B cell (primary cell): ENCODE results near the gene PRRT1. TPM values are rescaled to one million over a fixed set of nuclear protein-coding genes. Genes with fewer than 3 reads are reported as not detected.

Experiments used
- polyA plus RNA-seq: library from polyadenylated mRNA; depleted of rRNA; stranded (reverse); fragments of >200 nt; gene quantifications from 2 replicates; pipeline ENCODE4 v1.2.3, GENCODE V29; 2012
- small RNA-seq: library from RNA; depleted of rRNA; stranded (forward); fragments of <200 nt; gene quantifications from one replicate; pipeline ENCODE3, GENCODE V24; 2012; ENCODE audit warnings: low replicate concordance, low read depth; ENCODE audit not compliant: insufficient read length
- total RNA-seq, 2 donors: library from RNA; stranded (reverse); fragments of 120-200 nt in 1 of 2; gene quantifications; 1 replicate in 1 of 2; 2 replicates in 1 of 2; pipeline versions ENCODE4 v1.2.3 to v1.2.4, GENCODE V29; 2013 to 2022

Gene PRRT1
- total and polyA plus RNA-seq, 2 donors (not counting 1 experiment from before 2014, with no cell fraction given) = not detected

Small RNA genes lying within 50 kb of the gene (small RNA-seq; reads per million reads assigned to genes)
- not detected for gene AL662884.1
- not detected for gene MIR6833

Other genes starting within 250 kb of the PRRT1 start
- gene ZBTB12, start 249.9 kb downstream of the PRRT1 start, total RNA-seq = 8.1 and 8.9 TPM in 2 replicates
- gene ZBTB12, start 249.9 kb downstream of the PRRT1 start, polyA plus RNA-seq = 1.2 and 1.4 TPM in 2 replicates
- gene C2, start 224.2 kb downstream of the PRRT1 start, total RNA-seq = 1.3 and 3.4 TPM in 2 replicates
- gene C2, start 224.2 kb downstream of the PRRT1 start, polyA plus RNA-seq = 0.23 and 0.28 TPM in 2 replicates
- gene CFB, start 205.8 kb downstream of the PRRT1 start, total RNA-seq = not detected in 2 replicates
- gene CFB, start 205.8 kb downstream of the PRRT1 start, polyA plus RNA-seq = 0.09 TPM in 1 of 2 replicates, not detected in the other
- 48.6 and 53.7 TPM in 2 replicates for gene NELFE, start 193.0 kb downstream of the PRRT1 start, total RNA-seq
- gene NELFE, start 193.0 kb downstream of the PRRT1 start, polyA plus RNA-seq = 39.0 and 40.0 TPM in 2 replicates
- gene SKIC2, start 192.8 kb downstream of the PRRT1 start, total RNA-seq = 119 and 122 TPM in 2 replicates
- gene SKIC2, start 192.8 kb downstream of the PRRT1 start, polyA plus RNA-seq = 93.1 and 114 TPM in 2 replicates
- 33.9 and 36.1 TPM in 2 replicates for gene DXO, start 179.8 kb downstream of the PRRT1 start, total RNA-seq
- 139 and 150 TPM in 2 replicates for gene DXO, start 179.8 kb downstream of the PRRT1 start, polyA plus RNA-seq
- gene C4A, start 169.9 kb downstream of the PRRT1 start, total RNA-seq = 10.5 and 11.1 TPM in 2 replicates
- 9.0 and 9.9 TPM in 2 replicates for gene C4A, start 169.9 kb downstream of the PRRT1 start, polyA plus RNA-seq
- 3.8 and 7.4 TPM in 2 replicates for gene C4B, start 137.1 kb downstream of the PRRT1 start, total RNA-seq
- gene C4B, start 137.1 kb downstream of the PRRT1 start, polyA plus RNA-seq = 4.7 and 9.0 TPM in 2 replicates
- gene CYP21A2, start 113.5 kb downstream of the PRRT1 start, total RNA-seq = 0.51 TPM in 1 of 2 replicates, not detected in the other
- gene CYP21A2, start 113.5 kb downstream of the PRRT1 start, polyA plus RNA-seq = 0.17 TPM in 1 of 2 replicates, not detected in the other
- gene TNXB, start 42.6 kb downstream of the PRRT1 start, total RNA-seq = 19.0 and 22.7 TPM in 2 replicates
- gene TNXB, start 42.6 kb downstream of the PRRT1 start, polyA plus RNA-seq = 1.4 and 4.0 TPM in 2 replicates
- gene ATF6B, start 23.7 kb downstream of the PRRT1 start, total RNA-seq = 201 and 206 TPM in 2 replicates
- 137 and 180 TPM in 2 replicates for gene ATF6B, start 23.7 kb downstream of the PRRT1 start, polyA plus RNA-seq
- gene FKBPL, start 21.7 kb downstream of the PRRT1 start, total RNA-seq = 4.6 and 4.7 TPM in 2 replicates
- gene FKBPL, start 21.7 kb downstream of the PRRT1 start, polyA plus RNA-seq = 3.1 and 4.1 TPM in 2 replicates
- gene PPT2, start 2.2 kb upstream of the PRRT1 start, total RNA-seq = 2.7 and 4.2 TPM in 2 replicates
- gene PPT2, start 2.2 kb upstream of the PRRT1 start, polyA plus RNA-seq = 1.2 and 1.6 TPM in 2 replicates
- 3.9 and 4.5 TPM in 2 replicates for gene EGFL8, start 12.7 kb upstream of the PRRT1 start, total RNA-seq
- gene EGFL8, start 12.7 kb upstream of the PRRT1 start, polyA plus RNA-seq = 0.91 and 2.7 TPM in 2 replicates
- gene AGPAT1, start 24.1 kb upstream of the PRRT1 start, total RNA-seq = 27.4 and 29.8 TPM in 2 replicates
- 27.2 and 37.1 TPM in 2 replicates for gene AGPAT1, start 24.1 kb upstream of the PRRT1 start, polyA plus RNA-seq
- gene RNF5, start 26.5 kb upstream of the PRRT1 start, total RNA-seq = 39.0 and 40.7 TPM in 2 replicates
- gene RNF5, start 26.5 kb upstream of the PRRT1 start, polyA plus RNA-seq = 25.0 and 25.5 TPM in 2 replicates
- gene AGER, start 32.3 kb upstream of the PRRT1 start, total RNA-seq = 36.4 and 38.8 TPM in 2 replicates
- gene AGER, start 32.3 kb upstream of the PRRT1 start, polyA plus RNA-seq = 29.9 and 31.6 TPM in 2 replicates
- 180 and 188 TPM in 2 replicates for gene PBX2, start 38.3 kb upstream of the PRRT1 start, total RNA-seq
- 128 TPM in 2 replicates for gene PBX2, start 38.3 kb upstream of the PRRT1 start, polyA plus RNA-seq
- 184 and 194 TPM in 2 replicates for gene GPSM3, start 40.7 kb upstream of the PRRT1 start, total RNA-seq
- 254 and 299 TPM in 2 replicates for gene GPSM3, start 40.7 kb upstream of the PRRT1 start, polyA plus RNA-seq
- 10.2 and 10.3 TPM in 2 replicates for gene NOTCH4, start 72.1 kb upstream of the PRRT1 start, total RNA-seq
- gene NOTCH4, start 72.1 kb upstream of the PRRT1 start, polyA plus RNA-seq = 6.3 and 11.5 TPM in 2 replicates
- not detected in 2 replicates for gene TSBP1, start 220.0 kb upstream of the PRRT1 start, total RNA-seq
- gene TSBP1, start 220.0 kb upstream of the PRRT1 start, polyA plus RNA-seq = not detected in 2 replicates